Lower leg skin (tissue), 3 donors: Measurements from ENCODE around the gene SPATA25.

Experiments
- POLR2A ChIP-seq, 2 donors: fragments of 450-650 bp; IDR thresholded peaks; one replicate each; pipeline ENCODE4 v1.6.1; 2016 to 2017; ENCODE audit warnings: antibody characterized with exemption in 2 of 2, mild to moderate bottlenecking in 1 of 2, moderate library complexity in 1 of 2
- TF ChIP-seq, protein P1 (sequence below), 3 donors: fragments of 450-650 bp; IDR thresholded peaks; one replicate each; pipeline ENCODE4 v1.5.1; 2016; ENCODE audit warnings: antibody characterized with exemption in 3 of 3, mild to moderate bottlenecking in 3 of 3, moderate library complexity in 2 of 3

DNA sequence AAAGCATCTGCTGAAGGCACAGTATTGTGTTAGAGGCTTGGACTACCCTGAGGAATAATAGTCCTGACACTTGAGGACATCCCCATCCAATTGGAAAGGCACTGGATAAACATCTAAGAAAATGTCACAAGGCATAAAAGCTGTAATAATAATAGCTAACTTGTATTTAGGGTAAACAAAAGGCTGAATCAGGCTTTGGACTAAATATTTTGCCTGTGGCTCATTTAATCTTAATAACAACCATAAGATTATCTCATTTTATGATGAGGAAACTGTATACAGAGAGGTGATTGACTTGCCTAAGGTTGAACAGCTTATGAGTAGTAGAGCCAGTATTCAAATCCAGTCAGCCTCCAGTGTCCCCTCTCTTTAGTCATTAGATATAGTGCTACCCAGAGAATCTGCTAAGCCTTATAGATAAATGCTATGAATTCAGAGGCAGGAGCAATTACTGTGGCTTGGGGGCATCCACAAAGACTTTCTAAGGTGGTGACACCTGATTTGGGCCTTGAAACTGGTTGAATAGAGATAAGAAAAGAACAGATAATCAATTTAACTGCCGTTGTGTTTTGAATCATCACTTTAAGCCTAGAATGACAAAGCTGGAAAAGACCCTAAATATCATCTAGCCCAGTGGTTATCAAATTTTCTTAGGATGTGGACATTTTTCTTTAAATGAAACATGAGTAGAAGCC is 13.9 kb downstream of the SPATA25 start:
- TF ChIP-seq, protein P1, sequence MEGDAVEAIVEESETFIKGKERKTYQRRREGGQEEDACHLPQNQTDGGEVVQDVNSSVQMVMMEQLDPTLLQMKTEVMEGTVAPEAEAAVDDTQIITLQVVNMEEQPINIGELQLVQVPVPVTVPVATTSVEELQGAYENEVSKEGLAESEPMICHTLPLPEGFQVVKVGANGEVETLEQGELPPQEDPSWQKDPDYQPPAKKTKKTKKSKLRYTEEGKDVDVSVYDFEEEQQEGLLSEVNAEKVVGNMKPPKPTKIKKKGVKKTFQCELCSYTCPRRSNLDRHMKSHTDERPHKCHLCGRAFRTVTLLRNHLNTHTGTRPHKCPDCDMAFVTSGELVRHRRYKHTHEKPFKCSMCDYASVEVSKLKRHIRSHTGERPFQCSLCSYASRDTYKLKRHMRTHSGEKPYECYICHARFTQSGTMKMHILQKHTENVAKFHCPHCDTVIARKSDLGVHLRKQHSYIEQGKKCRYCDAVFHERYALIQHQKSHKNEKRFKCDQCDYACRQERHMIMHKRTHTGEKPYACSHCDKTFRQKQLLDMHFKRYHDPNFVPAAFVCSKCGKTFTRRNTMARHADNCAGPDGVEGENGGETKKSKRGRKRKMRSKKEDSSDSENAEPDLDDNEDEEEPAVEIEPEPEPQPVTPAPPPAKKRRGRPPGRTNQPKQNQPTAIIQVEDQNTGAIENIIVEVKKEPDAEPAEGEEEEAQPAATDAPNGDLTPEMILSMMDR (IDR thresholded peaks at IDR 0.05): no peak
- no peak for TF ChIP-seq POLR2A (IDR thresholded peaks at IDR 0.05)
